GM19035 (cell line): Measurements from ENCODE around the gene SORCS1.
"Not testable (repeated sequence)": the region's sequence is repeated elsewhere in the genome, so short reads cannot be mapped to it uniquely, and the experiment has no call there.

ENCODE experiments used
- ATAC-seq: cut with Tn5 transposase; IDR thresholded peaks from one replicate; pipeline ENCODE4 v1.9.1; 2021; ENCODE audit not compliant: unreplicated experiment

Gene SORCS1

DNA sequence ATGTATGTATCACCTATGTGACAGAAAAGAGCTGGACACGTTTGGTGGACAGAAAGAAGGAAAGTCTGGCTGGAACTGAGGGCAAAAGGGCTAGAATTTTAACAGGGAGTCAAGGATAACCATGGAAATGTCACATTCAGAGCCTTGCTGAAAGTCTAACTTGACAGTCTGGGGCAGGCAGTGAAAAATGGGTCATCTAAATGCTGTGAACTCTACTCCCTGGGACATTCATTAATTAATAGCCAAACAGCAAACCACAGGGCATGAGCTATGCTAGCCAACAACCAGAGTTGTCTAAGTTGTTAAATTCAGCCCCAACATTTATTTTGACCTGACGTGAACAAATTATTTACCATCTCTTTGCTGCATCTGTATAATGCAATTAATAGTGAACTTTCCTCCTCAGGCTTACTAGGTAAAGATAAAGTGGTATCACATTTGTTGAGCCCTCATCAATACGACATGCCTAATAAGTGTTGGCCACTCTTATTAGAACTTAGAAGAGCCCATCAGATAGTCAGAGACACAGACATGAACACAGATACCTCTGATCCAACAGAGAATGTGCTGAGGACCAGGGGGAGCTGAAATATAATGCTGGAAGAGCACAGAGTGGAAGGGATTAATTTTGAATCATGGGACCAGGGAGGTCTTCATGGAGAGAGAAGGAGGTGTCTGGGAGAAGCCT, 109.9 kb downstream of the SORCS1 start:
- ATAC-seq, result no peak

DNA sequence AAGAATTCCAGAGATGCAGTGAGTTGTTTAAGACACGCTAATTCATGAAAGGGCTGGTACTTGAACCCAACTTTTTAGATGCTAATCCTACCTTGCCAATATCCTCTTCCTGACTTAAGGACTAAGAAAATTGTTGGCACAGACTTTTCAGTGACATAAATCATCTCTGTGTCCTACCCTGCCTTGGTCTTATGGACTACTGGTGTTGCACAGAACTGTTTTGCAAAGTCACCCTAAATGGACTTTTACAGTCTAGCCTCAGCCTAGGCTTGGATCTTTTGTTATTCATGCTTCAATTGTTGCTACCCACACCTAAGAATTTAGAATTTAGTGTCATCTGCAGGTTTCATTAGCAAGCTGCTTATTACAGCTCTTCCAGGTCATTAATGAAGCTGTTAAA, 112.7 kb downstream of the SORCS1 start:
- no peak for ATAC-seq

DNA sequence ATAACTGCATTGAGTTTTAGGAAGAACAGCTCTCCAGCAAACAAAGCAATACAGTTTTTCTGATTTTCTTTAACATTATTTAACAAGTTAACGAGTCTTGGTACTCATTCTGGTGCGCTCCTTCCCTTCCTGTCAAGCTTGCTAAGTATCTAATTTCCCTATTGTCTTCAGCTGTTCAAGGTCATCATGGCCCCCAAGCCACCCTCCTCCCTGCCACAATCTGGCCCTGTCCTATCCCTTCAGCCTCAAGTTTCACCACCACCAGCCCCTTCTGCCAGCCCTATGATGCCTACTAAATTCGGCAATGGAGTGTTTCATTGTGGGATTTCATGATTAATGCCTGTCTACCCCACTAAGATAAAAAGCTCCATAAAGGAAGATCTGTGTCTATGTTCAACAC, 121.0 kb downstream of the SORCS1 start:
- ATAC-seq, result no peak

DNA sequence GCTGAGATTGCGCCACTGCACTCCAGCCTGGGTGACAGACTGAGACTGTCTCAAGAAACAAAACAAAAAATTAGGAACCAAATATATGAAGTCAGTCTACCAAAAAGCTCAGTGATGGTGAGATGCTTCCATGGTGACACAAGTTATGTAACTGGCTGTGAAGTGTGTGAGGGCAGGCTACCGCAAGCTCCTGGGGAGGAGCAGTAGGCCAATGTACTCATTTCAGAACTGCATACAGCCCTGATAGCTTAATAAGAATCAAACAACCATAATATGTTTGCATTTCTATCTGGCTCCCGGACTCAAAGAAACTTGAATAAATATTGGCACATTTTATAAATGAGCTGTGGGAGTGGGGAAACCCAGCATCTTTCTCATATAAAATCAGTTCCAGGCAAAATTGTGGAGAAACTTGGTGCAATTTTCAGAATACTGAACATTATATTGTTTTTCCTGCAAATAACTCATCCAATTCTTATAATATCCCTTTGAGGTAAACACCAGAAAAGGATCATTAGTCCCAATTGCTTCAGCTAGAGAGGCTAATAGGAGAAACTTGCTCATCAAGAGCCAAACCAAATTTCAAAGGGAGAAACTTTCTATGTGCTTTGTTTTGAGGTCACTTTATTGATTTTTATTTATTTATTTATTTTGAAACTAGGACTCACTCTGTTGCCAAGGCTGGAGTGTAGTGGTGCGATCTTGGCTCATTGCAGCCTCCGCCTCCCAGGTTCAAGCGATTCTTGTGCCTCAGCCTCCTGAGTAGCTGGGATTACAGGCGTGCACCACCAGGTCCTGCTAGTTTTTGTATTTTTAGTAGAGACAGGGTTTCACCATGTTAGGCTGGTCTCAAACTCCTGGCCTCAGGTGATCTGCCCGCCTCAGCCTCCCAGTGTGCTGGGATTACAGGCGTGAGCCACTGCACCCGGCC, 127.0 kb downstream of the SORCS1 start:
- no peak for ATAC-seq

DNA sequence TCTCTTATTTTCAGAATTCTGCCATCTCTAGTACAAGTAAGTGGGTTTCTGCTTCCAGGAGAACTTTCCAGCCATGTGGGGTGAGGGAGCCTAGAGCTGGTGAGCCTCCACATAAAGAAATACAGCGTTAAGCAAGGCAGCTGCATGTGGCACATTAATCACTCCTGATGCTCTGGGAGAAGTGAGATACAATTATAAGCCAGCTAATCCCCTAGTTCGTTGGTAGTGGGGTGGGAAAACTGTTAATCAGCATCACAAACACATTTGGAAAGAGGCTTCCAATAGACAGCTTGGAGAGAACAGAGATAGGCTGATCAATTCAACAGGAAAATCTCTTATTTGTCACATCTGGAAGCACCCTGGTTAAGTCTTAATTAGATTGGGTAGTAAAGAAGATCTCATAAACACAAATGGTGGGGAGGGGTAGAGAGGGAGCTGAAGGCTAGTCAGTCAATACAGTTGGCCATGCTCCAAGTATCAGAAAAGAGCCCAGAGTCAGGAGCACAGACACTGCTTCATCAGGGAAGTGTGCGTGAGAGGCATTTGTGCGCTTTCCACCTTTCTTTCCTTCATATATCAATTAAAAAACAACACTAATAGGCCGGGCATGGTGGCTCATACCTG, 130.6 kb downstream of the SORCS1 start:
- ATAC-seq, result no peak

DNA sequence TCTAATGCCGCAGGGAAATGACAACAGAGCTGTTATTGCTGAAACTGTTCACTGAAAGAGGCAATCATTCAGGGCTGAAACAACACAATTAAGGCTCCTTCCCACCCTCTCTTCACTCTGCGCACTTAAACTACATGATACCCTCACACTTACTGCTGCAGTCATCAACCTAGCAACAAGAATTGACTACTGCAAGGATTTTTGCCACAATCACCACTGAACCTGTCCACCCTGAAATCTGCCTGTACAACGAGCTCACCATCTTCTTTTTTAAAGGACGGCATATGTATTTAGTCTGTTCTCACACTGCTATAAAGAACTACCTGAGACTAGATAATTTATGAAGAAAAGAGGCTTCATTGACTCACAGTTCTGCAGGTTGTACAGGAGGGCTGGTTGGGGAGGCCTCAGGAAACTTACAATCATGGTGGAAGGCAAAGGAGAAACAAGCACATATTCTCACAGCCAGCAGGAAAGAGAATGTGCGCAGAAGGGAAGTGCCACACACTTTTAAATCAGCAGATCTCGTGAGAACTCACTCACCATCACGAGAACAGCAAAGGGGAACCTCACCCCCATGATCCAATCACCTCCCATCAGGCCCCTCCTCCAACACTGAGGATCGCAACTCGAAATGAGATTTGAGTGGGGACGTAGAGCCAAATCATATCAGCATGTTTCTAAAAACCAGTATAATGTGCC, 131.7 kb downstream of the SORCS1 start:
- no peak for ATAC-seq

DNA sequence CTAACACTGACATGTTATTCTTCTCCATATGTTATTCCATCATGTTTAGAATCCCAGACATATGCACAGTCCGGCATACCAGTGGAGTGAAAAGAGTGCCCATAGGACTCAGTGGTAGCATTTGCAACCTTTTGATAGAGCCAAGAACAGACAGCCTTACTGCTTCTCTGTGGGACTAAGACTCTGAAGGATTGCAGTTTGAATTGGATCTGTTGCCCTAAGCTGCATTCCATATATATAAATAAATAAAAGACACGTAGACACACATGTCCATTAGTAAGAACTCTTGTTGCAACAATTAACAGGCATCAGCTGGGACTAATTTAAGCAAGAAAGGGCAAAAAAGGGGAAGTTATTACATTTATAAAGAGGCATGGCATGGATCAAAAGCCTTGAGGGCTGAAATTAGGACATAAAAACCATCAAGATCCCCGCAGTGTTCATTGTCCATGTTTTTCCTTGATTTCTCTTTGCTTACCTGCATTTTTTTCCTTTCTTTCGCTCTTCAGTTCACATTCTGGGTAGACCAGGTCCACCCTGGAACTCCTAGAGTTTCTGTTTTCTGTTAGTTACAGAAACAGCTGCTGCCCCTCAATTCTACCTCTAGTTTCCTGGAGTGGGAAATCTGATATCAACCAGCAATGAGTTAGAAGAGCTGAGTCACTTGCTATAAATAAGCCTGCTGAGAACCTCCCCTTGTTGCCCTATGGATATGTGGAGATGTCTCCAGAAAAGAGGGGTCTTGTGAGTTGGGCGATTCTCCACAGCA, 132.4 kb downstream of the SORCS1 start:
- no peak for ATAC-seq

DNA sequence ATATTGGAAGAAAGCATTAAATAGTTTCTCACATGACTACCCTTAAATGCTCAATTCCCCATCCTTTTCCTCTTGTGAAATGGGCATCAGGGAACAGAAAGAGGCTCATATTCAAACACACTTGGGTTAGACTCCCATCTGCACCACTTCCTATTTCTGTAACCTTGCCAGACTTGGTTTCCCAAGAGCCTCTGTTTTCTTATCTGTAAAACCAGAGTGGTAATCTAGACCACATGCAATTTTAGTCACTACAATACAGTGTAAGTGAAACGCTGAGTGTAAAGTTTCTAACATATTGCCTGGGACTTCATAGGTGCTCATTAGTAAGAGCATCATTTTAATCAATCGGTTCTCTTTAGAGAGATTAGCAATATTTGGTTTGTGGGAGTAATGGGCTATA, 136.3 kb downstream of the SORCS1 start:
- ATAC-seq, result no peak

DNA sequence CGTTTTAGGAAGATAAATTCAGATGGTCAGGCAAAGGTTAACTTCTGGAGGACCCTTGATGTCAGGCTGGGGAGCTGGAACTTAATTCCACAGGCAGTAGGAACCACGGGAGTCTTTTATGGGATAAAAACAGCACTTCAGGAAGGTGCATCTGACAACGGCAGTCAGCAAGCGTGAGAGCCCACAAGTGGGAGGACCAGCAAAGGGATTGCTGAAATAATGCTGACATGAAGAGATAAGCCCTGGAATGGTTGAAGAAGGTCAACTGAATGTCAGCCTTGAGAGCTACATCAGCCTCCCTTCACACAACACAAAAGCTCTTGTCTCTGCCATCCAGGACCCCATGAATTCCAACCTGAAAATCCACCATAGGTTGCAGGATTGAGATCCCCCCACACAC, 138.8 kb downstream of the SORCS1 start:
- no peak for ATAC-seq

DNA sequence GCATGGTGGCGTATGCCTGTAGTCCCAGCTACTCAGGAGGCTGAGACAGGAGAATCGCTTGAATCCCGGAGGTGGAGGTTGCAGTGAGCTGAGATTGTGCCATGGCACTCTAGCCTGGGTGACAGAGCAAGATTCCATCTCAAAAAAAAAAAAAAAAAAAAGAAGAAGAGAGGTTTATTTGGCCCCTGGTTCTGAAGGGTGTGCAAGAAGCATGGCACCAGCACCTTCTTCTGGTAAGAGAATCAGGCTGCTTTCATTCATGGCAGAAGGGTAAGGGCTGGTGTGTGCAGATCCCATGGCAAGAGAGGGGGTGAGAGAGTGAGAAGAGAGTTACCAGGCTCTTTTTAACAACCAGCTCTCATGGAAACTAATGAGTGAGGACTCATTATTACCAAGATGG, 140.5 kb downstream of the SORCS1 start:
- ATAC-seq, result not testable (repeated sequence)

DNA sequence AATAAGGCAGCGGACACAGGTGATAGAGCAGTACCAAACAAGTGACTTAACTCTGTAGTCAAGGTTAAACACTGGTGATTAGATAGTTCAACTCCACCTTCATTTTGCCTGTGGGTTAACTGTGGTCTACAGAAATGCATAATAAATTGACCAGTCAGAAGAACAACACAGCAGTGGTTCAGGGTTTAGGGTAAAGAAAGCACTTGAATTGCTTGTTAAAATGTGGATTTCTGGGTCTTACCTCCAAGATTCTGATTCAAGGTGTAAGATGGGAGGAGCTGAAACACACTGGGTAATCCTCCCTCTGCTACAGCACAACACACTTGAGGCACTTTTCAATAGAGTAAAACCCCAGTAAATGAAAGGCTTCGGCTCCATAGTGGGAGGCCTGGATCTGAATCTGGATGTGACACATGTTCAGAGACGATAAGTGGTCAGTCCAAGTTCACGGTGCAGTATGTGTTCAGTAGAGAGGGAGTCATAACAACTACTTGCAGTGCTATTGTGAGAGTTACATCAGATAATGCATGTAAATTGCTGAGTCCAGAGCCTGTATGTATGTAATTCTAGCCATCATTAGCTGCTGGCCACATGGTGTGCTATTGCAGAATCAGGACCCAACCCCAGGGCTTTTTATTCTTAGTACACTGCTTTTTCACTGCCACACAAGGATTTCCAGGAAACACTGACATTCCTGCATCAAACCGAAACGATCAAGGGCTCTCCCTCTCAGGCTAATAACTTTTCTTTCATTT, 141.7 kb downstream of the SORCS1 start:
- no peak for ATAC-seq

DNA sequence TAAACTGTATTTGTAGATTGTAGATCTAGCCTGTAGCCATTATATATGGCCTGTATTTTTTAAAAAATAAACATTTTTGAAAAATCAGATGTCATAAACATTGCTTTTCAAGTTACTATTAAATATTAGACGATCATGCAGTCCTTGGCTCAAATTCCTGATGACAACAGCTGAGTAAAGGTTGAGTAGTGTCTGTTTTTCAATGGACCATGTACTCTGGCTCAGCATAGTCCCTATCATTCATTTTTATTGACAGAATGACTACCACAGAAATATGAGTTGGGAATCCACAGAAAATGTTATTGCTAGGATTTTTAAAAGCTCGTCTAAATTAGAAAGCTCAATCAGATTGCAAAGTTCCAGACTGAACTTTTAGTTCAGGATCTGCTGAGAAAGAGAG, 145.4 kb downstream of the SORCS1 start:
- no peak for ATAC-seq

DNA sequence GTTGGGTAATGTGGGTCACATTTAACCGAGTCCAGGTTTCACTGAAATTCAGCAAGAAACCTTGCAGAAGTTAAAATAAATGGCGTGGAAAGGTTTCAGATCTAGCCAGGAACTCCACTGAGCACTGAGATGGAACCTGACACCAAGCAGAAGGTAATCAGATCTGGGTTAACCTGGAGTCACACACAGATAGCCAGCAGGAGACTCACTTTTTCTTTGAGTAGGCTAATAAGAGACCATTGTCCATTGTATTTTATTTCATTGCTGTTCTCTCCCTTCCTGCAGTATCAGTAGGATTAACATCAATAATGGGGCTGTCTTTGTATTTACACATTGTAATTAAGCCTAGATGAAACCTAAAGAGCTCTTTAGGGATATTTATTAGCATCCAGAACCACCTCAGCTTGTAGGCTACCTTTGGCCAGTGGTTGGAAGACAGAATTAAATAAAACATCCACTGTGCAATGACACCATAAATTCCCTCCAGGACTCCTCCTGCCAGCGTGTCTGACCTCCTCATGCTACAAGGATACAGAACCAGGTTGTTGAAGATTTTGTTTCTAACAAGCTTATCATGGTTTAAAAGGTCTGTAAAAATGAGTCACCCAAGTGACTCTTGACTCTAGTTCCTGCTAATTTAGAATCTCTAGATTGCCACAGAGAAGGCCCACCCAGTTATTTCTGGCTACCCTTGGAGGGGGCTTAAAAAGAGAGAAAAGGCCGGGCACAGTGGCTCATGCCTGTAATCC, 151.1 kb downstream of the SORCS1 start:
- no peak for ATAC-seq

DNA sequence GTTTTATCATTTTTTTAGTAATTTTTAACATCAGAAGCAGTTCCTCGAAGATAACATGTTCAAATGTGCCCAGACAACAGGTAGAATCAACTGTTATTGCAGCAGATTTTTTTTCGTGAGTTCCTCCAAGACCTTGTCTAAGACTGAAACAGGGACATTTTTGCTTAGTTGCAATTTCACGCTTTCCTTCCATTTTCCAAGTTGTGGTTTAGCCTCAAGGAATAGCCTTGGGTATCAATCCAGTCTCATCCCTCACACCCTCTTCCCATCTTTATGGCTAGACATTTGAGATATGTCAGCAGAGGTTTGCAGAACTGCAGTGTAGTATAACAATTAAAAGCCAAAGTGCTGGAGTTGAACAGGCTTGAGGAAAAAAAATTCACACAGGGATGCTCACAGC, 152.5 kb downstream of the SORCS1 start:
- ATAC-seq, result no peak

DNA sequence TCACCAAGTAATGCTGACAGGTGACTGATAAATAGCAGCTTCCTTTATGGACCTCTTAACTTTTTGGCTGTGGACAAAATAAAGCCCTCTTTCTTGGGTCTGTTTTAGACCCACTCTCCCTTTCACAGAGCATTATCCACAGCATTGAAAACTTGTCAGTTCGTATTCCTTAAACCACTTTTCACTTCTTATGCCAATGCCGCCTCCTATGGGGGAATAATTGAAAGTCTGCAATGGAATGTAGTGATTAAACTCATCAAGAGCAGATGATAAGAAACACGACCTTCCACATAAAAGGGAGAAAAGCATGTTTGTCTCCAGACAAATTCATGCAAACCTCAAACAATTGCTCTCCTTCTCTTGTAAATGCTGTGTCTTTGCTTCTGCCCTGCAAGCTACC, 153.4 kb downstream of the SORCS1 start:
- no peak for ATAC-seq

DNA sequence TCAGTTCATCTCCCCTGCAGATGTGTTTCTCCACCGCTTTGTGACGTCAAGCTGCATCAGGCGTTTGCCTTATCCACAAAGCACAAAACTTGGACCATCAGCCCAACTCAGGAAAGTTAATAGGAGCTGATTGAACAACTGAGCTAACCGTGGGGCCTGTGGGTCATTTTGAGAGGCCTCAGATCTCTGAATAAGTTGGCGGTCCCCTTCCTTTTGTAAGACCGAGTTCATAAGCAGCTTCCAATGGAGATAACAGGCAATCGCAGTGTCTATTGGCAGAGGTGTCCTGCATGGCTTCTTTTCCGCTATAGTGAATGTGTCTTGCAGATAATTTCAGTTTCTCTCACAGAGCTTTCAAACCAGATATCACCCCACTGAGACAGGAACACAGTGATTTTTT, 154.0 kb downstream of the SORCS1 start:
- no peak for ATAC-seq

DNA sequence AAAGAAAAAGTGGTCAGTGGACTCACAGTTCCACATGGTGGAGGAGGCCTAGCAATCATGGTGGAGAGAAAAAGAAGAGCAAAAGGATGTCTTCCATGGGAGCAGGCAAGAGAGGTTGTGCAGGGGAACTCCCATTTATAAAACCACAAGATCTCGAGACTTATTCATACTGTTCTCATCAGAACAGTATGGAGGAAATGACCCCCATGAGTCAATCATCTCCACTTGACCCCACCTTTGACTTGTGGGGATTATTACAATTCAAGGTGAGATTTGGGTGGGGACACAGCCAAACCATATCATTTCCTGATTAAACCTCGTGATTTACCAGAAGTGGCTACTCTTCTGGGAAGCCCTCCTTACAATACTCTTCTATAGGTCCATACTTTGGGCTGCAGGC, 160.1 kb downstream of the SORCS1 start:
- ATAC-seq, result no peak

DNA sequence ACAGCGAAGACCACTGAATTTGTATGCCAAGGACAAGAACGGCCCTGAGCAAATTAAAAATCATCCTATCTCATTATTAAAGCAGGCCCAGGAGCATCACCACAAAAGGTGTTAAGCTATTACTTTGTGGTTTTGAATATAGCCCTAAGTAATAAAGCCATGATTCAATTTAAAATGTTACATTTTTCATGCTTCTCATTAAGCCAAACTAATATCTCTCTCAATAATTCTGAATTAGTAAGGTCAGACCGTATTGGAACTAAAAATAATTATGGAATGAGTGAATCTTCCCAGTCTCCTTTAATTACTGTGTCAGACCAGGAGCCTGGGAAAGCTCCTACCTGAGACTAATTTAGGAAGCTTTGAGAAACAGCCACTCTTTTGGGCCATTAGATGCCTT, 162.4 kb downstream of the SORCS1 start:
- ATAC-seq, result no peak

DNA sequence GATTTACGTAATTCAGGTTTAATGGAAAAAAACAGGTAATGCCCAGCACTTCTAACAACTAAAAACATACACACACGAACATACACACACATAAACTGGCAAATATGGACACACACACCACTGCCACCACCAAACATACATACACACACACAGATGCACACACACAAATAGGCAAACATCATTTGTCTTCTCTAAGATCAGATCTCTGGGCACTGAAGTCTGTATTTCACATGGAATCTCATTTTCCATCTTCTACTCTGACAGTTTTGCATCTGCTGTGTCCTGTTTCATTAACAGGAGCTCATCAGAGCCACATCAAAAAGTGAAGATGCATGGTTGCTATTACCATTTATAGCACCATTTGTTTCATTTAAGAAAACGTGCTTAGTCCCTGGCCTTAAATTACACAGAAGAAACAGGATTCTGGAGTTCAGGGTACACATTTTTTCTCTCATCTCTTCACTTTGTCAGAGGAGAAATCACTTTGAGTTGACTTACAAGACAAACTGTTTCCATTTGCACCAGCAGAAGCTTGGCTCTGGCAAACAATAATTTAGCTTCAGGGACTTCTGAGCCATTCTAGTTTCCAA, 165.3 kb downstream of the SORCS1 start:
- ATAC-seq, result no peak
